AG10803 (cell line): ENCODE results near the gene RFNG.

Experiments used
- DNase-seq: peaks from one replicate; pipeline ENCODE4 v3.0.0; 2010; ENCODE audit warnings: low read depth
- H3K4me3 ChIP-seq: 2 replicates; pipeline ENCODE4 v1.5.1; 2011; ENCODE audit warnings: mild to moderate bottlenecking, low read length, control low read depth
- CTCF ChIP-seq: conservative IDR thresholded peaks from 2 replicates; pipeline ENCODE4 v1.5.1; 2011; ENCODE audit warnings: mild to moderate bottlenecking, low read length, control low read depth, inconsistent platforms

RFNG gene

DNA sequence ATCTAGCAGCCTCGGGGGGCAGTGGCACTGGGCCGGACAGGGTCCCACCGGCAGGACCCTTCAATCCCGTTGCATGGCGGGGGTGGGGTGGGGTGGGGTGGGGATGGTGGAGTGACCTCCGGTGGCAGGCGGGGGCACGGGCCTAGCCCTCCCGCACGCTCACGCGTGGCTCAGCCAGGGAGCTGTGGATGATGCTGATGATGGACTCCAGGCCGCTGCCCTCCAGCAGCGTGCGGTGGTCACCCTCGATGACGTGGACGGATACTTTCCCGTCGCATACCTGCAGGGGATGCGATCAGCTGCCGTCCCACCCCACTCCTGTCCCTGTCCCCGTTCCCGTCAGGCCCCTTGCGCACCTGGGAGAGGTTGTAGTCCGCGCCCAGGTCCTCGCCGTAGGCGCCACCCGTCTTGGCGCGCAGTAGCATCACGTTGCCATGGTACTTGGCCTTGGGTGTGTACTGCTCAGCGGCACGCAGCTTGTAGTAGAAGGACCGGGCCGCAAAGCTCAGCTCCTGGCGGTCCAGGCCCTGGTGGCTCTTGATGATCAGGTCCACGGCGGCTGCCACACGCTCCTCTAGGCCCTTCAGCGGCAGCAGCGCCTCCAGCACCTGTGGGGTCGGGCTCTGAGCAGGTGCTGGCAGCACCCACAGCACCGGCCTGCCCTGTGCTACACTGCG lies 27.5 kb upstream of the RFNG start:
- no peak overlapping the region for H3K4me3 ChIP-seq
- TF ChIP-seq CTCF = no peak
- DNase-seq = no peak

DNA sequence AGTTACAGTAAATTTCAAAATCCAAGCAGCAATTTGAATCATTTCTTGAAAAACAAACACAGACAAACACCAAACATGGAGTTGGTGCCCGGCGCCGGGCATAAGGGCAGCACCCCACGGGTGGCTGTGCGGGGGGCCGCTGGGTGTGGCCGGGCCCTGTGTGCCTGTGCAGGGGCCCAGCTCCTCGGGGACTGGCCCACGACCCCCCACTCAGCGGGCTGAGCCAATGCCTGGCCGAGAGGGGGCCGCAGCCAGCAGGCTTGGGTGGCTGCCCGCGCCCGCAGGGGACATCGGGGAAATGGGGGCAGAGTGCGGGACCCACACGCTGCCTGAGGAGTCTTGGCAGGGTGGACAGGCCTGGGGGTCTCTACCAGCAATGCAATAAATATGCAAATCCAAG lies 26.8 kb upstream of the RFNG start:
- no peak overlapping the region for H3K4me3 ChIP-seq
- DNase-seq = no peak
- no peak for TF ChIP-seq CTCF

GRCh38 chr17:82077617-82078358 lies 26.2 kb upstream of the RFNG start:
- no peak for TF ChIP-seq CTCF
- no peak for DNase-seq
- H3K4me3 ChIP-seq = no peak overlapping the region

GRCh38 chr17:82076785-82077591 lies 25.4 kb upstream of the RFNG start:
- no peak overlapping the region for H3K4me3 ChIP-seq
- TF ChIP-seq CTCF = no peak
- no peak for DNase-seq

GRCh38 chr17:82076018-82076784 lies 24.6 kb upstream of the RFNG start:
- DNase-seq = no peak
- TF ChIP-seq CTCF = no peak

DNA sequence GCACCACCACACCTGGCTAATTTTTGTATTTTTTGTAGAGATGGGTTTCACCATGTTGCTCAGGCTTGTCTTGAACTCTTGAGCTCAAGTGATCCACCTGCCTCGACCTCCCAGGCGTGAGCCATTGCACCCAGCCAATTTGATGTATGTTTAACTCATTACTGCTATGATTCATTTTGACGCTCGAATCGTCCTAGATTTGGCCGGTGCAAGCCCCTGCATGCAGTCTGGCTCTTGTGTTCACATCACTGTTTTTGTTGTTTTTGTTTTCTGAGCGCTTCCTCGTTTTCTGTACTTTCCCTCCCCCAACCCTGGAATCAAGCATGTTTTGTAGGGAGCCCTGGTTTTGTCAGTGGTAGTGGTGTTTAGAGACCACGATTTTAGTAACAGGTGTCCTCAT lies 21.8 kb upstream of the RFNG start:
- TF ChIP-seq CTCF = no peak
- H3K4me3 ChIP-seq = no peak overlapping the region
- no peak for DNase-seq

More at GRCh38 chr17:82076018-82076784, 24.6 kb upstream of the RFNG start:
- no peak overlapping the region for H3K4me3 ChIP-seq
